ENCODE results near the gene JAKMIP3.

DNA sequence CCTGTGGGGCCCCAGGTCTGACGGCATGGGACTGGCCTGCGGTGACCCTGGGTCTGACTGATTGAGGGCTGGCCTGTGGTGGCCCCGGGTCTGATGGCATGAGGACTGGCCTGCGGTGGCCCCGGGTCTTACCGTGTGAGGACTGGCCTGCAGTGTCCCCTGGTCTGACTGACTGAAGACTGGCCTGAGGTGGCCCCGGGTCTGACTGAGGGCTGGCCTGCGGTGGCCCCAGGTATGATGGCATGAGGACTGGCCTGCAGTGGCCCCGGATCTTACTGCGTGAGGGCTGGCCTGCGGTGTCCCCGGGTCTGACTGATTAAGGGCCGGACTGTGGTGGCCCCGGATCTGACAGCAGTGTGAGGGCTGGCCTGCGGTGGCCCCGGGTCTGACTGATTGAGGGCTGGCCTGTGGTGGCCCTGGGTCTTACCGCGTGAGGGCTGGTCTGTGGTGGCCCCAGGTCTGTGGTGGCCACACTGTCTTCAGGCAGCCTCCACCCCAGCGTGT, 10.9 kb downstream of the JAKMIP3 start:
- TF ChIP-seq, protein P1, sequence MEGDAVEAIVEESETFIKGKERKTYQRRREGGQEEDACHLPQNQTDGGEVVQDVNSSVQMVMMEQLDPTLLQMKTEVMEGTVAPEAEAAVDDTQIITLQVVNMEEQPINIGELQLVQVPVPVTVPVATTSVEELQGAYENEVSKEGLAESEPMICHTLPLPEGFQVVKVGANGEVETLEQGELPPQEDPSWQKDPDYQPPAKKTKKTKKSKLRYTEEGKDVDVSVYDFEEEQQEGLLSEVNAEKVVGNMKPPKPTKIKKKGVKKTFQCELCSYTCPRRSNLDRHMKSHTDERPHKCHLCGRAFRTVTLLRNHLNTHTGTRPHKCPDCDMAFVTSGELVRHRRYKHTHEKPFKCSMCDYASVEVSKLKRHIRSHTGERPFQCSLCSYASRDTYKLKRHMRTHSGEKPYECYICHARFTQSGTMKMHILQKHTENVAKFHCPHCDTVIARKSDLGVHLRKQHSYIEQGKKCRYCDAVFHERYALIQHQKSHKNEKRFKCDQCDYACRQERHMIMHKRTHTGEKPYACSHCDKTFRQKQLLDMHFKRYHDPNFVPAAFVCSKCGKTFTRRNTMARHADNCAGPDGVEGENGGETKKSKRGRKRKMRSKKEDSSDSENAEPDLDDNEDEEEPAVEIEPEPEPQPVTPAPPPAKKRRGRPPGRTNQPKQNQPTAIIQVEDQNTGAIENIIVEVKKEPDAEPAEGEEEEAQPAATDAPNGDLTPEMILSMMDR (IDR thresholded peaks at IDR 0.05; ENCODE audit: borderline replicate concordance, extremely low read depth, low read length, poor library complexity, severe bottlenecking), result no peak
- no peak for TF ChIP-seq EZH2 (IDR thresholded peaks at IDR 0.05; ENCODE audit: borderline replicate concordance, low read depth, low read length, severe bottlenecking)
